GM10266 (cell line): Measurements from ENCODE around the gene PCDHB12.
"Not testable (repeated sequence)": the region's sequence is repeated elsewhere in the genome, so short reads cannot be mapped to it uniquely, and the experiment has no call there.

Experiments
- DNase-seq: peaks from one replicate; pipeline ENCODE4 v3.0.0; 2012; ENCODE audit errors: extremely low spot score
- TF ChIP-seq, protein P1 (sequence below): IDR thresholded peaks from 2 replicates; pipeline ENCODE4 v1.5.1; 2012; ENCODE audit warnings: mild to moderate bottlenecking, low read depth; ENCODE audit not compliant: control insufficient read depth, insufficient read depth; ENCODE audit errors: missing control alignments

The PCDHB12 gene

GRCh38 chr5:141208478-141208877 lies at the start of gene PCDHB12:
TSS of gene PCDHB12 (plus strand) at chr5:141208719. CDS start at chr5:141208908, 189 bp downstream.
- DNase-seq: no peak

DNA sequence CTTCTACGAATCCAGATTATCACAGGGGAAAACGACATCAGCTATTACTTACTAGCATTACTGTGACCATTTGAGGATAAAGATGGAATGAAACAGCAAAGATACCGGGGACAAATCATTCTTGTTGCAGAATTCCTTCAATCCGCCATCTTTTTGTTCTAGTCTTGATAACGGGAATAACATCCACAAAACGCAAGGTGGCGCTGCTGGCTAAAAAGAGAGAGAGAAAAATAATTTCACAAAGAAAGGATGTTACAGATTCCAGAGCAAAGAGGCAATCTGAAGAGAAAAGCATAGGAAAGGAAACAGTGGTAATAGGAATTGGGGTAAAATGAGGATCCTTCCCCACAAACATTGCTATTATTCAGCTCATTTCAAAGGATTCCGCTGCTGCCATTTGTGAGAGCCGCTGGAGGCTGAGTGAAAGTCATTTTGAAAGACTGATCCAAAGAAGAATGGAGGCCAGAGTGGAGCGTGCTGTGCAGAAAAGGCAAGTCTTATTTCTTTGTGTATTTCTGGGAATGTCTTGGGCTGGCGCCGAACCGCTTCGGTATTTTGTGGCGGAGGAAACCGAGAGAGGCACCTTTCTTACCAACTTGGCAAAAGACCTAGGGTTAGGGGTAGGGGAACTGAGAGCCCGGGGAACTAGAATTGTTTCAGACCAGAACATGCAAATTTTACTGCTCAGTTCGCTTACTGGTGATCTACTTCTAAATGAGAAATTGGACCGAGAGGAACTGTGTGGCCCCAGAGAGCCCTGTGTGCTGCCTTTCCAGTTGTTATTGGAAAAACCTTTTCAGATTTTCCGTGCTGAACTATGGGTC lies 35.9 kb upstream of the PCDHB12 start, which contains the start of gene PCDHB7:
Gene PCDHB7 (plus strand): TSS at position 264 of the 824 bp plus-strand sequence. CDS start 192 bp downstream, at position 456.
- TF ChIP-seq, protein P1, sequence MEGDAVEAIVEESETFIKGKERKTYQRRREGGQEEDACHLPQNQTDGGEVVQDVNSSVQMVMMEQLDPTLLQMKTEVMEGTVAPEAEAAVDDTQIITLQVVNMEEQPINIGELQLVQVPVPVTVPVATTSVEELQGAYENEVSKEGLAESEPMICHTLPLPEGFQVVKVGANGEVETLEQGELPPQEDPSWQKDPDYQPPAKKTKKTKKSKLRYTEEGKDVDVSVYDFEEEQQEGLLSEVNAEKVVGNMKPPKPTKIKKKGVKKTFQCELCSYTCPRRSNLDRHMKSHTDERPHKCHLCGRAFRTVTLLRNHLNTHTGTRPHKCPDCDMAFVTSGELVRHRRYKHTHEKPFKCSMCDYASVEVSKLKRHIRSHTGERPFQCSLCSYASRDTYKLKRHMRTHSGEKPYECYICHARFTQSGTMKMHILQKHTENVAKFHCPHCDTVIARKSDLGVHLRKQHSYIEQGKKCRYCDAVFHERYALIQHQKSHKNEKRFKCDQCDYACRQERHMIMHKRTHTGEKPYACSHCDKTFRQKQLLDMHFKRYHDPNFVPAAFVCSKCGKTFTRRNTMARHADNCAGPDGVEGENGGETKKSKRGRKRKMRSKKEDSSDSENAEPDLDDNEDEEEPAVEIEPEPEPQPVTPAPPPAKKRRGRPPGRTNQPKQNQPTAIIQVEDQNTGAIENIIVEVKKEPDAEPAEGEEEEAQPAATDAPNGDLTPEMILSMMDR: peak; percentile 26
- DNase-seq: no peak

More at GRCh38 chr5:141208478-141208877, at the start of gene PCDHB12:
- TF ChIP-seq, protein P1: peak; percentile 8

DNA sequence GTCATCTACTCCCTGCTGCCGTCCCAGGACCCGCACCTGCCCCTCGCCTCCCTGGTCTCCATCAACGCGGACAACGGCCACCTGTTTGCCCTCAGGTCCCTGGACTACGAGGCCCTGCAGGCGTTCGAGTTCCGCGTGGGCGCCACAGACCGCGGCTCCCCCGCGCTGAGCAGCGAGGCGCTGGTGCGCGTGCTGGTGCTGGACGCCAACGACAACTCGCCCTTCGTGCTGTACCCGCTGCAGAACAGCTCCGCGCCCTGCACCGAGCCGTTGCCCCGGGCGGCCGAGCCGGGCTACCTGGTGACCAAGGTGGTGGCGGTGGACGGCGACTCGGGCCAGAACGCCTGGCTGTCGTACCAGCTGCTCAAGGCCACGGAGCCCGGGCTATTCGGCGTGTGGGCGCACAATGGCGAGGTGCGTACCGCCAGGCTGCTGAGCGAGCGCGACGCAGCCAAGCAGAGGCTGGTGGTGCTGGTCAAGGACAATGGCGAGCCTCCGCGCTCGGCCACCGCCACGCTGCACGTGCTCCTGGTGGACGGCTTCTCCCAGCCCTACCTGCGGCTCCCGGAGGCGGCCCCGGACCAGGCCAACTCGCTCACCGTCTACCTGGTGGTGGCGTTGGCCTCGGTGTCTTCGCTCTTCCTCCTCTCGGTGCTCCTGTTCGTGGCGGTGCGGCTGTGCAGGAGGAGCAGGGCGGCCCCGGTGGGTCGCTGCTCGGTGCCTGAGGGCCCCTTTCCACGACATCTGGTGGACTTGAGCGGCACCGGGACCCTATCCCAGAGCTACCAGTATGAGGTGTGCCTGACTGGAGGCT lies 34.0 kb upstream of the PCDHB12 start:
- DNase-seq: not testable (repeated sequence)

- DNase-seq: no peak
- TF ChIP-seq, protein P1: no peak
These were observed 32.6 kb upstream of the PCDHB12 start for GRCh38 chr5:141175933-141176332.

GRCh38 chr5:141177577-141178191 lies 30.8 kb upstream of the PCDHB12 start, which contains the start of gene PCDHB8:
TSS of gene PCDHB8 (plus strand) at chr5:141177790. CDS start at chr5:141178035, 245 bp downstream.
- DNase-seq: not testable (repeated sequence)

GRCh38 chr5:141179371-141179770 lies 29.1 kb upstream of the PCDHB12 start:
- DNase-seq: not testable (repeated sequence)

GRCh38 chr5:141179876-141180275 lies 28.6 kb upstream of the PCDHB12 start:
- not testable (repeated sequence) for DNase-seq

GRCh38 chr5:141180313-141180712 lies 28.2 kb upstream of the PCDHB12 start:
- TF ChIP-seq, protein P1: no peak
- DNase-seq: no peak

DNA sequence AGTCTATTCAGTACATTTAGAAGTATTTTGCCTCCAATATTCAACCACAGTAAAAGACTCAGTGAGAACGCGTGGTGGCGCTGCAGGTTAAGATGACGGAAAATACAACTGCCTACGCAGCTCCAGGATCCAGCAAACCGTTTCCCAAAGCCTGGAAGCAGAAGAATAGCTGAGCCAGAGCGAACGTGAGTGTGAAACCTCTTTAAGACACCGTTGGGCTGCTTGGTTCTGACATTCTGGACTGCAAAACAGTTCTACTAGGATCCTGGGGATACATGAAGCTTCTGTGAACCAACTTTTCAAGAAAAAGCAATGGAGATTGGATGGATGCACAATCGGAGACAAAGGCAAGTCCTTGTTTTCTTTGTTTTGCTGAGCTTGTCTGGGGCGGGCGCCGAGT lies 26.3 kb upstream of the PCDHB12 start, which contains the start of gene PCDHB16:
Gene PCDHB16 (plus strand): TSS at position 140 of the 400 bp plus-strand sequence. CDS start 173 bp downstream, at position 313.
- no peak for DNase-seq

DNA sequence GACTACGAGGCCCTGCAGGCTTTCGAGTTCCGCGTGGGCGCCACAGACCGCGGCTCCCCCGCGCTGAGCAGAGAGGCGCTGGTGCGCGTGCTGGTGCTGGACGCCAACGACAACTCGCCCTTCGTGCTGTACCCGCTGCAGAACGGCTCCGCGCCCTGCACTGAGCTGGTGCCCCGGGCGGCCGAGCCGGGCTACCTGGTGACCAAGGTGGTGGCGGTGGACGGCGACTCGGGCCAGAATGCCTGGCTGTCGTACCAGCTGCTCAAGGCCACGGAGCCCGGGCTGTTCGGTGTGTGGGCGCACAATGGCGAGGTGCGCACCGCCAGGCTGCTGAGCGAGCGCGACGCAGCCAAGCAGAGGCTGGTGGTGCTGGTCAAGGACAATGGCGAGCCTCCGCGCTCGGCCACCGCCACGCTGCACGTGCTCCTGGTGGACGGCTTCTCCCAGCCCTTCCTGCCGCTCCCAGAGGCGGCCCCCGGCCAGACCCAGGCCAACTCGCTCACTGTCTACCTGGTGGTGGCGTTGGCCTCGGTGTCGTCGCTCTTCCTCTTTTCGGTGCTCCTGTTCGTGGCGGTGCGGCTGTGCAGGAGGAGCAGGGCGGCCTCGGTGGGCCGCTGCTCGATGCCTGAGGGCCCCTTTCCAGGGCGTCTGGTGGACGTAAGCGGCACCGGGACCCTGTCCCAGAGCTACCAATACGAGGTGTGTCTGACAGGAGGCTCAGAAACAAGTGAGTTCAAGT lies 24.2 kb upstream of the PCDHB12 start:
- not testable (repeated sequence) for DNase-seq

More for the DNA sequence above, 26.3 kb upstream of the PCDHB12 start, which contains the start of gene PCDHB16:
- TF ChIP-seq, protein P1: no peak
